Choroid plexus epithelial cell (primary cell): Measurements from ENCODE around the gene NALCN.

Source experiments
- DNase-seq: peaks from one replicate; pipeline ENCODE4 v3.0.0-alpha.2; 2010; ENCODE audit warnings: low read depth
- H3K4me3 ChIP-seq: 2 replicates; pipeline ENCODE4 v1.5.1; 2011; ENCODE audit warnings: low read depth, mild to moderate bottlenecking, control low read depth, low read length, moderate library complexity
- TF ChIP-seq, protein P1 (sequence below): conservative IDR thresholded peaks from 2 replicates; pipeline ENCODE4 v1.5.1; 2011; ENCODE audit warnings: low read depth, mild to moderate bottlenecking, control low read depth, inconsistent platforms, low read length, moderate library complexity

NALCN gene

DNA sequence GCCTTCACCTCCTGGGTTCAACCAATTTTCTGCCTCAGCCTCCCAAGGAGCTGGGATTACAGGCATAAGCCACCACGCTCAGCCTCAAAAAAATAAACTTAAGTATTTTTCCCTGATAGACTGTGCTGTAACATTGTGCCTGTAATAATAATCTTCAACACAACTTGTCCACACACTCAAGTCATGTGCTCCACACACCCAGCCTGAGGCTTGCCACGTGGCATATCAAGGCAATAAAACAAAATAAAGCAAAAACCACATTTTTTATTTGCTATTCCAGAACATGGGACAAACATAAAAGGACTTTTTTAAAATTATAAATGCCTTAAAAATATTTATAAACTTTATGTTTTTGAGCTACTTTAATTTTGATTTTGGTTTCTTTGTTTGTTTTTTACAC, 115.8 kb downstream of the NALCN start:
- TF ChIP-seq, protein P1, sequence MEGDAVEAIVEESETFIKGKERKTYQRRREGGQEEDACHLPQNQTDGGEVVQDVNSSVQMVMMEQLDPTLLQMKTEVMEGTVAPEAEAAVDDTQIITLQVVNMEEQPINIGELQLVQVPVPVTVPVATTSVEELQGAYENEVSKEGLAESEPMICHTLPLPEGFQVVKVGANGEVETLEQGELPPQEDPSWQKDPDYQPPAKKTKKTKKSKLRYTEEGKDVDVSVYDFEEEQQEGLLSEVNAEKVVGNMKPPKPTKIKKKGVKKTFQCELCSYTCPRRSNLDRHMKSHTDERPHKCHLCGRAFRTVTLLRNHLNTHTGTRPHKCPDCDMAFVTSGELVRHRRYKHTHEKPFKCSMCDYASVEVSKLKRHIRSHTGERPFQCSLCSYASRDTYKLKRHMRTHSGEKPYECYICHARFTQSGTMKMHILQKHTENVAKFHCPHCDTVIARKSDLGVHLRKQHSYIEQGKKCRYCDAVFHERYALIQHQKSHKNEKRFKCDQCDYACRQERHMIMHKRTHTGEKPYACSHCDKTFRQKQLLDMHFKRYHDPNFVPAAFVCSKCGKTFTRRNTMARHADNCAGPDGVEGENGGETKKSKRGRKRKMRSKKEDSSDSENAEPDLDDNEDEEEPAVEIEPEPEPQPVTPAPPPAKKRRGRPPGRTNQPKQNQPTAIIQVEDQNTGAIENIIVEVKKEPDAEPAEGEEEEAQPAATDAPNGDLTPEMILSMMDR = no peak
- no peak overlapping the region for H3K4me3 ChIP-seq
- no peak for DNase-seq

DNA sequence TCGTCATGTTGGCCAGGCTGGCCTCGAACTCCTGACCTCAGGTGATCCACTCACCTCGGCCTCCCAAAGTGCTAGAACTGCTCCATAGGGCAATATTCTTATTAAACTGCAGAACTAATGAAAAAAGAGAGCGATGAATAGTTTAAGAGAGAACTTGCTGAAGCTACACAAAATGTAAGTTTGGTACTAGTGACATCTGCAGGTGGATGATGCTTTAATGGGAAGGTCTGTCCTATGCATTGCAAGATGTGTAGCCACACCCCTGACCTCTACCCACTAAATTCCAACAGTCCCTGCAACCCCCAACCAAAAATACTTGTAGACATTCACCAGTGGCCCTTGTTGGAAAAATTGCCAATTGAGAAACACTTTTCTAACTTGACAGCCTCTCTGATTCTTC, 117.8 kb downstream of the NALCN start:
- TF ChIP-seq, protein P1 = no peak
- no peak overlapping the region for H3K4me3 ChIP-seq
- no peak for DNase-seq

DNA sequence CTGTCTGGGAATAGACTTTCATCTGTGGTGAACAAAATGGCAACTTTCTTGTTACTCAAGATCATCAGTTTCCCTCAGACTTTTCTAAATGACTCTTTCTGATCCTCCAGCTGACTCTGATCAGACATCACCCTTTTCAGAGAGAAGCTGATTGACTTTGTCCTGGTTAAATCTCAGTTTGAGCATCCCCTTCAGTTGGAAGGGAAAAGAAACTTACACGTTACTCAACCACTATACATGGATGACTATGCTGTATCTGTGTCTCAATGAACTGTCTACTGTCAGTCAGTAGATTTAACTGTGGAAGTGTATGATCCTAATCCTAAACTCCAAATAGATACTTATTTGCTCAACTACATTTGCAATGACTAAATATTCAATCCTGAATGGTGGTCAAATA, 118.5 kb downstream of the NALCN start:
- no peak for DNase-seq
- TF ChIP-seq, protein P1 = no peak

DNA sequence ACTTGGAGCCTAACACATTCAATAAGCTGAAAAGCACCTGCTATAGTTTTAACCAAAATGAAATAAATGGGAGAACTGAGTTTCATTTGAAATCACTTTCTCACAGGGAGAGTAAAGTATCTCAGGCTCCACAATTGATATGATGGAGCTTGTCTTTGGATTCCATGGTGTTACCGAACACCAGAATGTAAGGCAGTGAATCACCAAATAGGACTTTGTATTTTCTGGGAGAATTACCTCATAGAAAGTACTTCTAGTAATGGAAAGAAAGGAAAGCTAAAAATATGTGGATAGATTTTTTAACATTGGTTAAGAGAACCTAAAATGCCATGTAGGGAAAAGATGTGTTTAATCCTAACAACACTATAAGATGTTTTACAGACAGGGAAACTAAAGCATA, 123.6 kb downstream of the NALCN start:
- TF ChIP-seq, protein P1 = no peak

More for the DNA sequence above, 118.5 kb downstream of the NALCN start:
- H3K4me3 ChIP-seq = no peak overlapping the region

DNA sequence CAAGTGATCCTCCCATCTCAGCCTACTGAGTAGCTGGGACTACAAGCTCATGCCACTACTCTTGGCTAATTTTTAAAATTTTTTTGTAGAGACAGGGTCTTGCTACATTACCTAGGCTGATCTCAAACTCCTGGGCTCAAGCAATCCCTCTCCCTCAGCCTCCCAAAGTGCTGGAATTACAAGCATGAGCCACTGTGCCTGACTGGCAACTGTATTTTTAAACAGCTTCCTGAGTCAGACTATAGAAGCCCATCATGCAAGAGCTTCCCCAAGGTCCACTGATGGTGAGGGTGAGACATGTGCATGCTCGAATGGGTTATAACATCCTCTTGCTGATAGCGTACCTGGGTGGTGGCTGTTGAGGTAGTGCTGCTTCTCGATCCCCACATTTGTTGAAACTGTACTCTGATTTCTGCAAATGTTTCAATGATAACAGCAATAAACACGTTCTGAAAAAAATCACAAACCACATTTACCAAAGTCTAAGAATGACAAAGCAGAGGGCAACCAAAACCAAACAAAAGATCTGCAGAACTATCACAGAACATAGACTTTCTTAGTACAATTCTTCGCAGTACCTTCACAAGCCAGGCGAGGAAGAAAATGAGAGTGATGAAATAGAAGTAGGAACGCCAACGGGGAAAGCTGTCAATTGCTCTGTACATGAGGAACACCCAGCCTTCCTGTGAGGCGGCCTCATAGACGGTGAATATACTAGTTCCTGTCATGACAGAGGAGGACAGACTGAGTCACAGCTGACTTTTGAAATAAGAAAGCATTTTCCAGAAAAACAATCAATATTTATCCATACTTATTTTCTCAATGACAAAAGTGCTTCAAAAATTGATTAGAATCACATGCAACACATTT, 124.4 kb downstream of the NALCN start:
- no peak for DNase-seq
- TF ChIP-seq, protein P1 = no peak
- no peak overlapping the region for H3K4me3 ChIP-seq

More for the DNA sequence above, 123.6 kb downstream of the NALCN start:
- DNase-seq = no peak
- no peak overlapping the region for H3K4me3 ChIP-seq

DNA sequence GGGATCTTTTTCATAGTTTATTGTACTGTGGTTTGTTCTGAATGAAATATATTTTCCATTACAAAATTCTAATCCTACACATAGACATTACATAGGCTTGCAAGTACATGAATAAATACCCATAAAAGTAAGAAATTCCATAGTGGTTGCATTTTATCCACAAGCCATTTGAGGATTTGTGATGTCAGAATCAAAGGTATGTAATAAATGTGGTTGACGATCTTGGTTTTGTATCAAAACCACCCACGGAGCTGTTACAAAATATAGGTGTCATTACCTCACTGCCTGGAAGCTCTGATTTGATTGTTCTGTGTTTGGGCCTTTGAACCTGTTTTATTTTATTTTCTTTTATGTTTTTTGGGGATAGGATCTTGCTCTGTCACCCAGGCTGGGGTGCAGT, 125.1 kb downstream of the NALCN start:
- DNase-seq = no peak
- no peak overlapping the region for H3K4me3 ChIP-seq
- TF ChIP-seq, protein P1 = no peak

DNA sequence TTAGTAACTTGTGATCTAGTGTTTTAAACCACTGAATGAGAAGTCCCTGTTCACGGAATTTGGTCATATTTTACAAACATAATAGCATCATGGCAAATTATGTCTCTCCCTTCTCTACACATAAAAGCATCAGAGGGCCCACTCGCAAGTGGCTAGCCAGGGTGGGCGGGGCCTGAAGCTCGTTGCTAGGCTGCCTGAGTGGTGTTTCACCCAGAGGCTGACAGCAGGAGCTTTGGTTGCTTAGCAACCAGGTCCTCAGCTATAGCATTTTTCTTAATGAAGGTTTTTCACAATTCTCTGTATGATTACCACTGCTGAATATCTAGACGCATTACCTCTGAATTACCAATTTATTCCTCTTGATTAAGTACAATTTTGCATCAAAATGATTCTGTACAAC, 126.5 kb downstream of the NALCN start:
- peak; percentile 90 for DNase-seq
- TF ChIP-seq, protein P1 = no peak
- H3K4me3 ChIP-seq = no peak overlapping the region
